GM20431 (cell line): ENCODE results near the gene PEA15.

ENCODE experiments used
- in situ Hi-C: fragments of 300-500 bp; cut with MseI, MboI; formaldehyde crosslinking; loops from one replicate; pipeline ENCODE4 v1.15.0; 2020; ENCODE audit warnings: low sequenced_read_pairs; ENCODE audit not compliant: unreplicated experiment

Gene PEA15

DNA sequence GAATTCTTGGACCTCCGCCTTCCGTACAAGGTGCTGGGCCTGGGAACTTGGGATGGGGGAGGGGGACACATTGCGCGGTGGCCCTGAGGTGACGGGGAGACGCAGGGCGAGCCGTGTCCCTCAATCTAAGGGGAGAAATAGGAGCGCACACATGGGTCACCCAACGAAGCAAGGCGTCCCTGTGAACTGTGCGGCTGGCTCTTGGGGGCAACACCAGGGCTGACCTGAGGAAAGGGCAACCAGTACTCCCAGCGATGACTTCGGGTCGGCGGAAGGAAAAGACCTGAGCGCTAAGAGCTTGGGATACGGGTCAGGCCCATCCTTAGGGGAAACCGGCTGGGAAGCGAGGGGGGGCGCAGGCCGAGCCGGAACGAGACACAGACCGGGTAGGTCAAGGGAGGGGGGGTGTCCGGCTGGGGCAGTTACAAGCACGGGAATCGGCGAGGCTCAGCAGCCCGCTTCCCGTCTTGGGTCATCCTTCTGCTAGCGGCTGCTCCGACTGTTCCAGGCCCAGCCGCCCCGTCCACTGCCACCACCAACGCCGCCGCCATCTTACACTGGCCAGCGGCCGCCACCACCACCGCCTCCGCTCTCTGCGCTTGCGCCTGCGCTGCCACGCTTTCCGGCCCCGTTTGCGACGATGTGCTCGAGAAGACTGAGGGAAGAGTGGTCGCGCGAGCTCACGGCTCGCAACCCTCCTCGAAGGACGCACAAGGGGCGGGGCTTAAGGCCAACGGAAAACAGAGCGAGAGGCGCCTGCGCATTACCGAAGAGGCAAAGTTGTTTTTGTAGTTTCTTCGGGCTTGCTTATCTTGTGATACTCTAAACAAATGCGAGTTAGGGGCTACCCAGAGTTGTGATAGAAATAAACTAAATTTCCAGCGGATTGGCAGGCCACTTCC is 57.0 kb downstream of the PEA15 start, which contains the start of gene DCAF8:
TSS of gene DCAF8 (minus strand) at position 657 of the 902 bp plus-strand sequence. CDS start 18,541 bp downstream, outside the sequence.
- in situ Hi-C loops, result no loop called here

GRCh38 chr1:160264795-160265307 is 59.7 kb downstream of the PEA15 start:
- in situ Hi-C loops, result no loop called here
